ENCODE results near the gene TMEM184B. TPM values are rescaled to one million over a fixed set of nuclear protein-coding genes. Genes with fewer than 3 reads are reported as not detected.

TMEM184B gene
- total RNA-seq, 1 experiment from 2014 or later = 54.2 TPM

- no peak overlapping the region for H3K27ac ChIP-seq (ENCODE audit: low read length)
- TF ChIP-seq POLR2AphosphoS5 (IDR thresholded peaks at IDR 0.05; ENCODE audit: low read depth, low read length) = no peak
- no peak for TF ChIP-seq REST (IDR thresholded peaks at IDR 0.05; ENCODE audit: insufficient read depth in 1 of 2, low read depth in 2 of 2, low read length in 1 of 2)
- TF ChIP-seq TCF7L2 (IDR thresholded peaks at IDR 0.05; ENCODE audit: low read depth, low read length) = no peak
- no peak for TF ChIP-seq SIN3A (IDR thresholded peaks at IDR 0.05; ENCODE audit: borderline replicate concordance, insufficient read depth, low read depth, low read length)
- TF ChIP-seq CTCF (IDR thresholded peaks at IDR 0.05) = no peak
- BruUV-seq (replicated peaks) = no TSS peak
- H3K36me3 ChIP-seq (ENCODE audit: control insufficient read depth, insufficient read depth, low read length) = no peaks in the 10 kb centered on the region
- ChIA-PET CTCF (no interaction called here), POLR2A (interaction anchor here (0.5 kb wide), 1 partner anchor 13 kb away, joined by 3 read pairs; no protein-coding TSS in a partner anchor)
- H3K4me1 ChIP-seq (ENCODE audit: control insufficient read depth, insufficient read depth, low read length) = peaks cover 7% of the 10 kb centered on the region; the same call in 1 of the 2 replicates
- no peak overlapping the region for H3K4me3 ChIP-seq (ENCODE audit: low read depth in 2 of 2, low read length in 2 of 2)
- DNase-seq (ENCODE audit: low read depth, low spot score) (no peak), ATAC-seq (no peak)
- H3K27me3 ChIP-seq (ENCODE audit: control insufficient read depth, insufficient read depth, low read length) = no peaks in the 10 kb centered on the region
- H3K9me3 ChIP-seq (ENCODE audit: control insufficient read depth, insufficient read depth, low read depth, low read length) = no peaks in the 10 kb centered on the region
- in situ Hi-C loops (cut with HindIII; ENCODE audit: low pct_unique_long_range_greater_than_20kb, low sequenced_read_pairs) = no loop called here
- intact Hi-C loops (cut with micrococcal nuclease; ENCODE audit: unreplicated experiment) = no loop called here
Measured at GRCh38 chr22:38238519-38239071, 34.2 kb downstream of the TMEM184B start.

DNA sequence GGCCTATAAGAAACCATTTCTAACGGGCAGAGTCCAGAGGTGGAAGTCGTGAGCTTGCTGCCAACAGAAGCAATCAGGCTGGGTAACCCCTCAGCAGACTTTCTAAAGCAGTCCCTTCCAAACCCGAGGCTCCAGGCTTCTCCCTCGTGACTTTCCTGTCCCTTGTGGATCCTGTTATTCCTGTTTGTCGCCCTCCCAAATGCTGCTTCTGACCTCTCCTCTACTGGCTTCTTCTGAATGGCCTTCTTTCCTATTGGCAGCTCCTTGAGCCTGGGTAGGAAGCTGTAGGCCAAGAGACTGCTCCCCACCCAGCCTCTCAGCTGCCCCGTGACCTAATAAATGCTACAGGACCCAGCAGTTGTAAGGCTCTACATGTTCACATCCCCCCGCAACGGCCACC, 36.0 kb downstream of the TMEM184B start:
- ATAC-seq = no peak
- intact Hi-C loops (cut with micrococcal nuclease; ENCODE audit: unreplicated experiment) (no loop called here), in situ Hi-C loops (cut with HindIII; ENCODE audit: low pct_unique_long_range_greater_than_20kb, low sequenced_read_pairs) (no loop called here)
- Histone ChIP-seq H3K9me3 (ENCODE audit: control insufficient read depth, insufficient read depth, low read depth, low read length) (no peaks in the 10 kb centered on the region), H3K27ac (ENCODE audit: low read length) (no peak overlapping the region), H3K4me3 (ENCODE audit: low read depth in 2 of 2, low read length in 2 of 2) (no peak overlapping the region), H3K36me3 (ENCODE audit: control insufficient read depth, insufficient read depth, low read length) (no peaks in the 10 kb centered on the region), H3K27me3 (ENCODE audit: control insufficient read depth, insufficient read depth, low read length) (no peaks in the 10 kb centered on the region), H3K4me1 (ENCODE audit: control insufficient read depth, insufficient read depth, low read length) (peaks cover 7% of the 10 kb centered on the region; the same call in 1 of the 2 replicates)
- ChIA-PET CTCF (no interaction called here), POLR2A (no interaction called here)
- DNase-seq (ENCODE audit: low read depth, low spot score) = no peak
- BruUV-seq (replicated peaks) = no TSS peak
- TF ChIP-seq REST (IDR thresholded peaks at IDR 0.05; ENCODE audit: insufficient read depth in 1 of 2, low read depth in 2 of 2, low read length in 1 of 2) (no peak), CTCF (IDR thresholded peaks at IDR 0.05) (no peak), TCF7L2 (IDR thresholded peaks at IDR 0.05; ENCODE audit: low read depth, low read length) (no peak), SIN3A (IDR thresholded peaks at IDR 0.05; ENCODE audit: borderline replicate concordance, insufficient read depth, low read depth, low read length) (no peak), POLR2AphosphoS5 (IDR thresholded peaks at IDR 0.05; ENCODE audit: low read depth, low read length) (no peak)

Measured in Panc1 (cell line).